ENCODE results near the gene PAX3.

DNA sequence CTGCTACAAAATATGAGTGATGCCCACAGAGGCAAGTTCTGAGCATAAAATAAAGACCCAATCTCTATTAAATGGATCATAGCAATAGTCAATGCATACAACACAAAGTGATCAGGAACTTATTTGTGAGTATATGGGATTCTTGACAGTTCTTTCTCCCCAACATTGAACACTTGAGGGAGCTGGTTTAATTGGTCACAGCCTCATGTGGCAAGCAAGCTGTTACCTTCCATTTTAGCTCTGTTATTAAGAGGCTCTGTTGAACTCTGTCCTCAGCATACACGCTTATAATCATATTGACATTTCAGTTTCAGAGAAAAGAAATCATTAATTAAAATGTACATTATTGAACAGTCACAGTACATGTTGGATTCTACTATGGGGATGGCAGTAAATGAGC lies 37.6 kb upstream of the PAX3 start:
- TF ChIP-seq, protein P1, sequence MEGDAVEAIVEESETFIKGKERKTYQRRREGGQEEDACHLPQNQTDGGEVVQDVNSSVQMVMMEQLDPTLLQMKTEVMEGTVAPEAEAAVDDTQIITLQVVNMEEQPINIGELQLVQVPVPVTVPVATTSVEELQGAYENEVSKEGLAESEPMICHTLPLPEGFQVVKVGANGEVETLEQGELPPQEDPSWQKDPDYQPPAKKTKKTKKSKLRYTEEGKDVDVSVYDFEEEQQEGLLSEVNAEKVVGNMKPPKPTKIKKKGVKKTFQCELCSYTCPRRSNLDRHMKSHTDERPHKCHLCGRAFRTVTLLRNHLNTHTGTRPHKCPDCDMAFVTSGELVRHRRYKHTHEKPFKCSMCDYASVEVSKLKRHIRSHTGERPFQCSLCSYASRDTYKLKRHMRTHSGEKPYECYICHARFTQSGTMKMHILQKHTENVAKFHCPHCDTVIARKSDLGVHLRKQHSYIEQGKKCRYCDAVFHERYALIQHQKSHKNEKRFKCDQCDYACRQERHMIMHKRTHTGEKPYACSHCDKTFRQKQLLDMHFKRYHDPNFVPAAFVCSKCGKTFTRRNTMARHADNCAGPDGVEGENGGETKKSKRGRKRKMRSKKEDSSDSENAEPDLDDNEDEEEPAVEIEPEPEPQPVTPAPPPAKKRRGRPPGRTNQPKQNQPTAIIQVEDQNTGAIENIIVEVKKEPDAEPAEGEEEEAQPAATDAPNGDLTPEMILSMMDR (IDR thresholded peaks at IDR 0.05): no peak
- TF ChIP-seq, protein P2, sequence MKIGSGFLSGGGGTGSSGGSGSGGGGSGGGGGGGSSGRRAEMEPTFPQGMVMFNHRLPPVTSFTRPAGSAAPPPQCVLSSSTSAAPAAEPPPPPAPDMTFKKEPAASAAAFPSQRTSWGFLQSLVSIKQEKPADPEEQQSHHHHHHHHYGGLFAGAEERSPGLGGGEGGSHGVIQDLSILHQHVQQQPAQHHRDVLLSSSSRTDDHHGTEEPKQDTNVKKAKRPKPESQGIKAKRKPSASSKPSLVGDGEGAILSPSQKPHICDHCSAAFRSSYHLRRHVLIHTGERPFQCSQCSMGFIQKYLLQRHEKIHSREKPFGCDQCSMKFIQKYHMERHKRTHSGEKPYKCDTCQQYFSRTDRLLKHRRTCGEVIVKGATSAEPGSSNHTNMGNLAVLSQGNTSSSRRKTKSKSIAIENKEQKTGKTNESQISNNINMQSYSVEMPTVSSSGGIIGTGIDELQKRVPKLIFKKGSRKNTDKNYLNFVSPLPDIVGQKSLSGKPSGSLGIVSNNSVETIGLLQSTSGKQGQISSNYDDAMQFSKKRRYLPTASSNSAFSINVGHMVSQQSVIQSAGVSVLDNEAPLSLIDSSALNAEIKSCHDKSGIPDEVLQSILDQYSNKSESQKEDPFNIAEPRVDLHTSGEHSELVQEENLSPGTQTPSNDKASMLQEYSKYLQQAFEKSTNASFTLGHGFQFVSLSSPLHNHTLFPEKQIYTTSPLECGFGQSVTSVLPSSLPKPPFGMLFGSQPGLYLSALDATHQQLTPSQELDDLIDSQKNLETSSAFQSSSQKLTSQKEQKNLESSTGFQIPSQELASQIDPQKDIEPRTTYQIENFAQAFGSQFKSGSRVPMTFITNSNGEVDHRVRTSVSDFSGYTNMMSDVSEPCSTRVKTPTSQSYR (CRISPR knock-in tag; IDR thresholded peaks at IDR 0.05): no peak

All from WTC11 (cell line).